ENCODE results near the gene AHCYL2.
"Not testable (repeated sequence)": the region's sequence is repeated elsewhere in the genome, so short reads cannot be mapped to it uniquely, and the experiment has no call there.

Gene AHCYL2

GRCh38 chr7:129354428-129355157 lies 129.8 kb downstream of the AHCYL2 start:
- DNase-seq (ENCODE audit: low spot score) = no peak

GRCh38 chr7:129356176-129356575 lies 131.3 kb downstream of the AHCYL2 start:
- DNase-seq (ENCODE audit: low spot score) = no peak

- no peak for DNase-seq (ENCODE audit: low spot score)
These were observed 134.3 kb downstream of the AHCYL2 start for GRCh38 chr7:129359176-129359575.

GRCh38 chr7:129359638-129360037 lies 134.8 kb downstream of the AHCYL2 start:
- no peak for DNase-seq (ENCODE audit: low spot score)

GRCh38 chr7:129361771-129362170 lies 136.9 kb downstream of the AHCYL2 start:
- DNase-seq (ENCODE audit: low spot score) = no peak

GRCh38 chr7:129362496-129362895 lies 137.7 kb downstream of the AHCYL2 start:
- no peak for DNase-seq (ENCODE audit: low spot score)

- DNase-seq (ENCODE audit: low spot score) = no peak
These were observed 142.5 kb downstream of the AHCYL2 start for GRCh38 chr7:129367349-129367699.

- peak; percentile 86 for DNase-seq (ENCODE audit: low spot score)
These were observed 143.0 kb downstream of the AHCYL2 start for GRCh38 chr7:129367700-129368388.

- peak; percentile 4 for DNase-seq (ENCODE audit: low spot score)
These were observed 143.7 kb downstream of the AHCYL2 start for GRCh38 chr7:129368389-129368986.

GRCh38 chr7:129369447-129369846 lies 144.6 kb downstream of the AHCYL2 start:
- DNase-seq (ENCODE audit: low spot score) = not testable (repeated sequence)

GRCh38 chr7:129370812-129371211 lies 146.0 kb downstream of the AHCYL2 start:
- DNase-seq (ENCODE audit: low spot score) = no peak

- DNase-seq (ENCODE audit: low spot score) = no peak
These were observed 146.7 kb downstream of the AHCYL2 start for GRCh38 chr7:129371487-129371886.

GRCh38 chr7:129373651-129374428 lies 149.0 kb downstream of the AHCYL2 start:
- no peak for DNase-seq (ENCODE audit: low spot score)

GRCh38 chr7:129375141-129375938 lies 150.5 kb downstream of the AHCYL2 start:
- peak; percentile 13 for DNase-seq (ENCODE audit: low spot score)

GRCh38 chr7:129376076-129376777 lies 151.4 kb downstream of the AHCYL2 start:
- peak; percentile 32 for DNase-seq (ENCODE audit: low spot score)

GRCh38 chr7:129376778-129377700 lies 152.2 kb downstream of the AHCYL2 start:
- DNase-seq (ENCODE audit: low spot score) = no peak

GRCh38 chr7:129381710-129382484 lies 157.1 kb downstream of the AHCYL2 start:
- no peak for DNase-seq (ENCODE audit: low spot score)

GRCh38 chr7:129383542-129384132 lies 158.8 kb downstream of the AHCYL2 start:
- no peak for DNase-seq (ENCODE audit: low spot score)

GRCh38 chr7:129385116-129385515 lies 160.3 kb downstream of the AHCYL2 start:
- no peak for DNase-seq (ENCODE audit: low spot score)

All from Ammon's horn (tissue), 1 donor.